Naive thymus-derived CD8-positive, alpha-beta T cell (primary cell): ENCODE data around the gene CRKL. TPM values are rescaled to one million over a fixed set of nuclear protein-coding genes. Genes with fewer than 3 reads are reported as not detected.

Source experiments
- ATAC-seq, 2 donors: fragments of 150-1000 bp; cut with Tn5 transposase in 1 of 2; sonication (Bioruptor Pico), chemical (Tn5 transposase) in 1 of 2; 1 replicate in 1 of 2; 2 replicates in 1 of 2; pipeline ENCODE4 v1.10.0; 2021; ENCODE audit warnings: mild to moderate bottlenecking in 2 of 2, moderate library complexity in 2 of 2
- POLR2A ChIA-PET: fragments of 350-600 bp; sonication (Branson Sonifier 250); formaldehyde crosslinking; loops from one replicate; lab custom pipeline; 2021; ENCODE audit warnings: antibody characterized with exemption; lab: Charles Lee
- DNase-seq, 10 donors: peaks; one replicate each; pipeline versions ENCODE4 v3.0.0 to v3.0.0-alpha.2; 2020 to 2022
- H3K27ac Mint-ChIP-seq, 10 donors: one replicate each; pipeline ENCODE4 v1.8.0; 2020 to 2022; ENCODE audit warnings: mild to moderate bottlenecking in 10 of 10, mixed read lengths in 10 of 10, moderate library complexity in 4 of 10, inconsistent platforms in 1 of 10
- H3K27me3 Mint-ChIP-seq, 5 donors: one replicate each; pipeline ENCODE4 v1.8.0; 2021 to 2022; ENCODE audit warnings: mixed read lengths in 5 of 5
- H3K36me3 Mint-ChIP-seq, 3 donors: one replicate each; pipeline ENCODE4 v1.8.0; 2020 to 2022; ENCODE audit warnings: mixed read lengths in 3 of 3, mild to moderate bottlenecking in 2 of 3, inconsistent platforms in 1 of 3
- H3K4me1 Mint-ChIP-seq, 4 donors: one replicate each; pipeline ENCODE4 v1.8.0; 2021 to 2022; ENCODE audit warnings: mixed read lengths in 4 of 4
- H3K4me3 Mint-ChIP-seq, 10 donors: one replicate each; pipeline ENCODE4 v1.8.0; 2020 to 2022; ENCODE audit warnings: mild to moderate bottlenecking in 10 of 10, mixed read lengths in 10 of 10, moderate library complexity in 6 of 10, inconsistent platforms in 1 of 10
- H3K9me3 Mint-ChIP-seq, 9 donors: one replicate each; pipeline ENCODE4 v1.8.0; 2020 to 2022; ENCODE audit warnings: mixed read lengths in 9 of 9, mild to moderate bottlenecking in 3 of 9, inconsistent platforms in 1 of 9, moderate library complexity in 1 of 9
- polyA plus RNA-seq, 3 donors: library from polyadenylated mRNA; unstranded; fragments of 300-500 nt; fragmentation: Illumina TruSeq; gene quantifications; one replicate each; pipeline ENCODE4 v1.2.3, GENCODE V29; 2021
- total RNA-seq, 8 experiments: library from RNA in 2 of 8; stranded (reverse) in 2 of 8; gene quantifications; one replicate each; pipeline ENCODE4 v1.2.3 and lab custom pipeline; 2021 to 2026

The CRKL gene
- total and polyA plus RNA-seq, 5 experiments from 2014 or later: 39.0 to 79.0 (median 53.8) TPM

GRCh38 chr22:20978419-20978818 is 61.2 kb downstream of the CRKL start:
- DNase-seq (no peak), ATAC-seq (no peak)
- Mint-ChIP-seq H3K4me3 (no peak overlapping the region), H3K36me3 (no peaks in the 10 kb centered on the region), H3K27me3 (peaks cover 0 to 4% (median 0%) of the 10 kb centered on the region in 5 donors), H3K27ac (no peak overlapping the region), H3K4me1 (peaks cover 23 to 42% (median 41%) of the 10 kb centered on the region in 4 donors), H3K9me3 (peaks cover 0 to 4% (median 0%) of the 10 kb centered on the region in 9 donors)
- POLR2A ChIA-PET: no interaction called here

- DNase-seq: peak in 9 of 10 donors; percentile 42 to 83 (median 72)
- POLR2A ChIA-PET: interaction anchor here (4.3 kb wide), 1 partner anchor 23 kb away, joined by 78 read pairs; the partner anchor contains the start of gene THAP7
- H3K4me1 Mint-ChIP-seq: peaks cover 28 to 50% (median 49%) of the 10 kb centered on the region in 4 donors
- no peaks in the 10 kb centered on the region for H3K36me3 Mint-ChIP-seq
- H3K27me3 Mint-ChIP-seq: peaks cover 0 to 4% (median 0%) of the 10 kb centered on the region in 5 donors
- H3K4me3 Mint-ChIP-seq: peak overlapping the region; percentile 64 to 86 (median 80)
- ATAC-seq: peak; percentile 64 to 79
- peak overlapping the region; percentile 60 to 95 (median 90) for H3K27ac Mint-ChIP-seq
- peaks cover 0 to 4% (median 0%) of the 10 kb centered on the region in 9 donors for H3K9me3 Mint-ChIP-seq
These were observed 62.1 kb downstream of the CRKL start for GRCh38 chr22:20979243-20979809.

- Mint-ChIP-seq H3K27ac (peak overlapping the region in 9 of 10 donors; percentile 47 to 94 (median 74)), H3K36me3 (peaks cover 0 to 2% (median 0%) of the 10 kb centered on the region in 3 donors), H3K4me3 (peak overlapping the region in 7 of 10 donors; percentile 8 to 97 (median 86)), H3K4me1 (peaks cover 28 to 50% (median 49%) of the 10 kb centered on the region in 4 donors), H3K27me3 (peaks cover 0 to 4% (median 0%) of the 10 kb centered on the region in 5 donors), H3K9me3 (peaks cover 0 to 4% (median 0%) of the 10 kb centered on the region in 9 donors)
- ATAC-seq (no peak), DNase-seq (no peak)
- POLR2A ChIA-PET: interaction anchor here (4.3 kb wide), 1 partner anchor 22 kb away, joined by 78 read pairs; the partner anchor contains the start of gene THAP7
These were observed 62.8 kb downstream of the CRKL start for GRCh38 chr22:20979940-20980453.

- Mint-ChIP-seq H3K27me3 (peaks cover 0 to 4% (median 0%) of the 10 kb centered on the region in 5 donors), H3K9me3 (peaks cover 0 to 4% (median 0%) of the 10 kb centered on the region in 9 donors), H3K4me1 (peaks cover 28 to 52% (median 49%) of the 10 kb centered on the region in 4 donors), H3K36me3 (peaks cover 0 to 2% (median 0%) of the 10 kb centered on the region in 3 donors), H3K4me3 (peak overlapping the region in 9 of 10 donors; percentile 83 to 97 (median 93)), H3K27ac (peak overlapping the region in 8 of 10 donors; percentile 18 to 94 (median 82))
- no peak for DNase-seq
- no peak for ATAC-seq
- POLR2A ChIA-PET: interaction anchor here (2.4 to 4.3 kb wide), 2 partner anchors 10 to 22 kb away, joined by 12 to 78 read pairs; partner anchors contain the start of gene THAP7
These were observed 63.3 kb downstream of the CRKL start for GRCh38 chr22:20980523-20980922.

- H3K27ac Mint-ChIP-seq: peak overlapping the region; percentile 84 to 95 (median 92)
- peaks cover 0 to 5% (median 0%) of the 10 kb centered on the region in 3 donors for H3K36me3 Mint-ChIP-seq
- peak overlapping the region; percentile 86 to 97 (median 94) for H3K4me3 Mint-ChIP-seq
- H3K4me1 Mint-ChIP-seq: peaks cover 28 to 52% (median 49%) of the 10 kb centered on the region in 4 donors
- ATAC-seq (no peak), DNase-seq (peak in 1 of 10 donors; percentile 53)
- peaks cover 0 to 4% (median 0%) of the 10 kb centered on the region in 9 donors for H3K9me3 Mint-ChIP-seq
- POLR2A ChIA-PET: interaction anchor here (1.2 to 4.3 kb wide), 5 partner anchors 10 to 40 kb away, joined by 3 to 78 read pairs (median 6); partner anchors contain the start of gene THAP7
- peaks cover 0 to 1% (median 0%) of the 10 kb centered on the region in 5 donors for H3K27me3 Mint-ChIP-seq
These were observed 63.9 kb downstream of the CRKL start for GRCh38 chr22:20980938-20981722.

GRCh38 chr22:20981787-20982562 is 64.8 kb downstream of the CRKL start, which contains the start of gene LZTR1:
Gene LZTR1, plus strand, starts transcription at chr22:20982297. Its CDS starts 75 bp downstream, at chr22:20982372.
- DNase-seq (peak; percentile 44 to 78 (median 58)), ATAC-seq (peak; percentile 78 to 84)
- peak within 1 kb of the TSS; percentile 88 to 97 (median 95) for H3K4me3 Mint-ChIP-seq
- H3K4me1 Mint-ChIP-seq: peaks cover 28 to 52% (median 49%) of the 10 kb centered on the region in 4 donors
- H3K27ac Mint-ChIP-seq: peak within 1 kb of the TSS; percentile 88 to 97 (median 94)
- H3K36me3 Mint-ChIP-seq: peaks cover 0 to 14% (median 0%) of the 10 kb centered on the region in 3 donors
- POLR2A ChIA-PET: interaction anchor here (1.0 to 4.3 kb wide), 10 partner anchors 9 to 1550 kb away, joined by 3 to 78 read pairs (median 4); partner anchors contain the start of genes CRKL, HIRA and THAP7
- H3K27me3 Mint-ChIP-seq: no peaks in the 10 kb centered on the region
- H3K9me3 Mint-ChIP-seq: peaks cover 0 to 4% (median 0%) of the 10 kb centered on the region in 9 donors

GRCh38 chr22:20982563-20982882 is 65.3 kb downstream of the CRKL start:
- H3K36me3 Mint-ChIP-seq: peaks cover 0 to 19% (median 0%) of the 10 kb centered on the region in 3 donors
- H3K27me3 Mint-ChIP-seq: no peaks in the 10 kb centered on the region
- POLR2A ChIA-PET: interaction anchor here (1.0 to 4.3 kb wide), 9 partner anchors 8 to 1551 kb away, joined by 3 to 78 read pairs (median 4); partner anchors contain the start of genes CRKL, HIRA and THAP7
- peaks cover 0 to 4% (median 0%) of the 10 kb centered on the region in 9 donors for H3K9me3 Mint-ChIP-seq
- peaks cover 28 to 52% (median 49%) of the 10 kb centered on the region in 4 donors for H3K4me1 Mint-ChIP-seq
- ATAC-seq (peak in 1 of 2 donors; percentile 10), DNase-seq (peak in 1 of 10 donors; percentile 58)
- H3K4me3 Mint-ChIP-seq: peak overlapping the region; percentile 88 to 97 (median 95)
- peak overlapping the region; percentile 88 to 97 (median 94) for H3K27ac Mint-ChIP-seq

- POLR2A ChIA-PET: interaction anchor here (1.5 to 4.3 kb wide), 2 partner anchors 19 to 66 kb away, joined by 3 to 78 read pairs; partner anchors contain the start of genes CRKL and THAP7
- H3K9me3 Mint-ChIP-seq: peaks cover 0 to 4% (median 0%) of the 10 kb centered on the region in 9 donors
- no peak for DNase-seq
- H3K4me1 Mint-ChIP-seq: peaks cover 30 to 53% (median 49%) of the 10 kb centered on the region in 4 donors
- H3K27me3 Mint-ChIP-seq: no peaks in the 10 kb centered on the region
- peaks cover 0 to 24% (median 0%) of the 10 kb centered on the region in 3 donors for H3K36me3 Mint-ChIP-seq
- ATAC-seq: no peak
- peak overlapping the region; percentile 88 to 97 (median 94) for H3K27ac Mint-ChIP-seq
- H3K4me3 Mint-ChIP-seq: peak overlapping the region; percentile 88 to 97 (median 95)
These were observed 66.0 kb downstream of the CRKL start for GRCh38 chr22:20983081-20983771.

- peaks cover 23 to 48% (median 32%) of the 10 kb centered on the region in 4 donors for H3K4me1 Mint-ChIP-seq
- H3K27ac Mint-ChIP-seq: no peak overlapping the region
- ATAC-seq (no peak), DNase-seq (no peak)
- H3K27me3 Mint-ChIP-seq: no peaks in the 10 kb centered on the region
- H3K9me3 Mint-ChIP-seq: no peaks in the 10 kb centered on the region
- peaks cover 0 to 25% (median 2%) of the 10 kb centered on the region in 3 donors for H3K36me3 Mint-ChIP-seq
- POLR2A ChIA-PET: interaction anchor here (0.6 to 0.9 kb wide), 3 partner anchors 11 to 64 kb away, joined by 3 to 5 read pairs (median 3); partner anchors contain the start of gene THAP7
- no peak overlapping the region for H3K4me3 Mint-ChIP-seq
These were observed 68.5 kb downstream of the CRKL start for GRCh38 chr22:20985720-20986119.

- H3K36me3 Mint-ChIP-seq: peaks cover 0 to 27% (median 2%) of the 10 kb centered on the region in 3 donors
- H3K9me3 Mint-ChIP-seq: no peaks in the 10 kb centered on the region
- no peaks in the 10 kb centered on the region for H3K27me3 Mint-ChIP-seq
- H3K4me3 Mint-ChIP-seq: no peak overlapping the region
- H3K27ac Mint-ChIP-seq: peak overlapping the region in 2 of 10 donors; percentile 3 to 16
- DNase-seq (no peak), ATAC-seq (no peak)
- POLR2A ChIA-PET: interaction anchor here (0.6 to 0.9 kb wide), 2 partner anchors 10 to 16 kb away, joined by 3 read pairs; partner anchors contain the start of gene THAP7
- peaks cover 18 to 41% (median 25%) of the 10 kb centered on the region in 4 donors for H3K4me1 Mint-ChIP-seq
These were observed 69.2 kb downstream of the CRKL start for GRCh38 chr22:20986365-20986764.
